Skeletal muscle tissue (tissue), 4 donors: ENCODE data around the gene GPR89A. TPM values are rescaled to one million over a fixed set of nuclear protein-coding genes. Genes with fewer than 3 reads are reported as not detected.
"Not testable (repeated sequence)": the region's sequence is repeated elsewhere in the genome, so short reads cannot be mapped to it uniquely, and the experiment has no call there.

Experiments
- H3K27ac ChIP-seq: one replicate; pipeline ENCODE4 v1.7.0; 2013; ENCODE audit warnings: mild to moderate bottlenecking, low read depth, low read length, inconsistent platforms
- H3K27me3 ChIP-seq, 3 donors: one replicate each; pipeline ENCODE4 v1.7.0; 2013; ENCODE audit warnings: low read length in 3 of 3; ENCODE audit not compliant: control insufficient read depth in 3 of 3, insufficient read depth in 3 of 3
- H3K36me3 ChIP-seq, 3 donors: one replicate each; pipeline ENCODE4 v1.7.0; 2013; ENCODE audit warnings: low read length in 3 of 3; ENCODE audit not compliant: control insufficient read depth in 3 of 3, insufficient read depth in 3 of 3
- H3K4me1 ChIP-seq, 3 donors: one replicate each; pipeline ENCODE4 v1.7.0; 2013; ENCODE audit warnings: low read length in 3 of 3, mild to moderate bottlenecking in 3 of 3; ENCODE audit not compliant: control insufficient read depth in 3 of 3, insufficient read depth in 3 of 3
- H3K4me3 ChIP-seq, 3 donors: one replicate each; pipeline ENCODE4 v1.7.0; 2013; ENCODE audit warnings: low read length in 3 of 3
- H3K9ac ChIP-seq, 3 donors: one replicate each; pipeline ENCODE4 v1.7.0; 2013; ENCODE audit warnings: low read length in 3 of 3, mild to moderate bottlenecking in 3 of 3, moderate library complexity in 2 of 3, low read depth in 1 of 3
- H3K9me3 ChIP-seq, 3 donors: one replicate each; pipeline ENCODE4 v1.7.0; 2013; ENCODE audit warnings: low read length in 3 of 3; ENCODE audit not compliant: control insufficient read depth in 3 of 3
- total RNA-seq: library from RNA; depleted of rRNA; stranded (reverse); fragments of >200 nt; gene quantifications from one replicate; pipeline ENCODE4 v1.2.3, GENCODE V29; 2014
- donor health status: Osteomylitis.

Gene GPR89A
- total RNA-seq, 1 donor from 2014 or later: 24.5 TPM

DNA sequence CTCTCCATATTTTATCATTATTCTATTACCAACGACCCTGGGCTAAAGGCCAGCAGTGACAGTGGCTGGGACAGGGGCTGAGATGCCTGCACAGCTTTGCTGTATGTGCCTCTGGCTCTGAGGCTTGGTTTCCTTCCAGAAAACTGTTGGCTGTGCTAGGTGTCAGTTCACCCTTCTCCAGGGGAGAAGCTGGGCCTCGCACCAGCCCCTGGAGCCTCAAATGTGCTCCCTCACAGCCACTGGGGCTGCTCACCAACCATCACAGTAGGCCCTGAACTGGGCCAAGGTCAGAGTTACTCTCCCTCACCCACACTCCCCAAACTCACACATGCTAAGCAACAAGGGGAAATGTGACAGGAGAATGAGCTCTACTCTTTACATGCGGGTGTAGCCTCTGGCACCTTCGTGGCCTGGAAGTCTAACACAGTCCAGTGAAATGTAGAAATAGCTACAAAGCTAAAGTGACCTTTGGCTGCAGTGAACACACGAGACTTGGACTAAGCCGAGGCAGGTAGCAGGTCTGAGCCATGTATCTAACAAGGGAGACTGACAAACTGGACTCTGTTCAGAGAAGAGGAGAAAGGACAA, 106.8 kb downstream of the GPR89A start:
- no peaks in the 10 kb centered on the region for H3K4me1 ChIP-seq
- H3K9ac ChIP-seq: no peak overlapping the region
- no peaks in the 10 kb centered on the region for H3K27me3 ChIP-seq
- H3K27ac ChIP-seq: no peak overlapping the region
- H3K36me3 ChIP-seq: no peaks in the 10 kb centered on the region
- no peak overlapping the region for H3K4me3 ChIP-seq
- no peaks in the 10 kb centered on the region for H3K9me3 ChIP-seq

DNA sequence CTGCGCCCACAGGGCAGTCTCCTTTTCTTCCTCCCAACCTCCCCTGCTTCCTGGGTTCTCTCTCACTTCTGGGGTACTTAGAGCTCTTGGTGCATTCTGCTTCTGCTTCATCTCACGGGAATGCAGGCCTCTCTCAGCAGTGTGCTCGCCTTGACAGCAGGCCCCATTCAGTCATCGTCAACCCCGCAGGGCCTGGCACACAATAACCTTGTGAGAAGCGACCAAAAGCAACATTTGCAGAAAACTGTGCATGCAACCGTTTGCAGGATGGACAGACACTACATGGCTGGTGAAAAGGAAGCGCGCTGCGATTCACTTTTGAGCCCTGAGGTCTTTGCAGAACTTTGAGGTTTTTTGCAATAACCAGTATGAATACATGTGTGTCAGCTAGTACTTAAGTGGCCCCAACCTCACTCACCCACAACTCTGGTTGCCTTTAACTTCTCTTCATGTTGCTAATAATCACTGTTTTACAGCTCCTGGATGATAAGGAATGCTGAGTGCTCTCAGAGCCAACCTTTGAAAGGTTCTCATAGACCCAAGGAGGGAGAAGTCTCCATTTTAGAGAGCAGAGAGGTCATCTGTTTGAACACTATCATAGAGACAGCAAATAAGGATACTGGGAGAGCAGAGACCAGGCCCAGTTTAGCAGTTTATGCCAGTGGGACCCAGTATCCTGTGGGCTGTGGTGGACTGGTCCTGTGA, 109.0 kb downstream of the GPR89A start:
- H3K36me3 ChIP-seq: no peaks in the 10 kb centered on the region
- no peaks in the 10 kb centered on the region for H3K9me3 ChIP-seq
- H3K27me3 ChIP-seq: peaks cover 0 to 11% (median 3%) of the 10 kb centered on the region in 3 donors
- H3K9ac ChIP-seq: no peak overlapping the region
- H3K27ac ChIP-seq: no peak overlapping the region
- H3K4me3 ChIP-seq: no peak overlapping the region
- H3K4me1 ChIP-seq: peaks cover 5 to 10% (median 10%) of the 10 kb centered on the region in 3 donors

DNA sequence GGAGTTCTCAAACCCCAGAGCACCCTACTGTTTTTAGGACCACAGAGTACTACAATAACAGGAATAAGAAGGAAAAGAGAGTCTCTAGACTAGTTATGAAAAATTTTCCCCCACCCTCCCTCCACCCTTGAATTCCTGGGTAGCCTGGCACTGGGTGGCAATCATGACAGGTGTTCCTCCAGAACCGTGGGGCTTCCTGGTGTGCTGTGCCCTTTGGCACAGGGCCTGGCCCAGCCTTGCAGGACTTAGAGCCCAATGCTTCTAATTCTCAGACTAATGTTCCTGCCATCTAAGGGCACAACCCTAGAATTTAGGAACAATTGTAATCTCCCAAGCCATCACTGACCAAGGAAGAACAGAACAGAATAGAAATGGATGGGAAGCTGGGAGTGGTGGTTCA, 110.0 kb downstream of the GPR89A start:
- Histone ChIP-seq H3K27me3 (peaks cover 0 to 11% (median 3%) of the 10 kb centered on the region in 3 donors), H3K9ac (no peak overlapping the region), H3K36me3 (no peaks in the 10 kb centered on the region), H3K9me3 (no peaks in the 10 kb centered on the region), H3K4me3 (no peak overlapping the region), H3K27ac (no peak overlapping the region), H3K4me1 (peaks cover 5 to 10% (median 10%) of the 10 kb centered on the region in 3 donors)

DNA sequence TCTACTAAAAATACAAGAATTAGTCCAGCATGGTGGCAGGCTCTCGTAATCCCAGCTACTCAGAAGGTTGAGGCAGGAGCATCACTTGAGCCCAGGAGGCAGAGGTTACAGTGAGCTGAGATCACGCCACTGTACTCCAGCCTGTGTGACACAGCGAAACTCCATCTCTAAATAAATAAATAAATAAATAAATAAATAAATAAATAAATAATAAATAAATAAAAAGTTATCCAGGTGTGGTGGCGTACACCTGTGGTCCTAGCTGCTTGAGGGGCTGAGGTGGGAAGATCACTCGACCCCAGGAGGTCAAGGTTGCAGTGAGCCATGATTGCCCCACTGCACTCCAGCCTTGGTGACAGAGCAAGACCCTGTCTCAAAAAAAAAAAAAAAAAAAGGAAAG, 110.7 kb downstream of the GPR89A start:
- peaks cover 0 to 11% (median 3%) of the 10 kb centered on the region in 3 donors for H3K27me3 ChIP-seq
- H3K9me3 ChIP-seq, H3K36me3 ChIP-seq, H3K9ac ChIP-seq, H3K27ac ChIP-seq, H3K4me3 ChIP-seq: not testable (repeated sequence)
- H3K4me1 ChIP-seq: peaks cover 5 to 10% (median 10%) of the 10 kb centered on the region in 3 donors

DNA sequence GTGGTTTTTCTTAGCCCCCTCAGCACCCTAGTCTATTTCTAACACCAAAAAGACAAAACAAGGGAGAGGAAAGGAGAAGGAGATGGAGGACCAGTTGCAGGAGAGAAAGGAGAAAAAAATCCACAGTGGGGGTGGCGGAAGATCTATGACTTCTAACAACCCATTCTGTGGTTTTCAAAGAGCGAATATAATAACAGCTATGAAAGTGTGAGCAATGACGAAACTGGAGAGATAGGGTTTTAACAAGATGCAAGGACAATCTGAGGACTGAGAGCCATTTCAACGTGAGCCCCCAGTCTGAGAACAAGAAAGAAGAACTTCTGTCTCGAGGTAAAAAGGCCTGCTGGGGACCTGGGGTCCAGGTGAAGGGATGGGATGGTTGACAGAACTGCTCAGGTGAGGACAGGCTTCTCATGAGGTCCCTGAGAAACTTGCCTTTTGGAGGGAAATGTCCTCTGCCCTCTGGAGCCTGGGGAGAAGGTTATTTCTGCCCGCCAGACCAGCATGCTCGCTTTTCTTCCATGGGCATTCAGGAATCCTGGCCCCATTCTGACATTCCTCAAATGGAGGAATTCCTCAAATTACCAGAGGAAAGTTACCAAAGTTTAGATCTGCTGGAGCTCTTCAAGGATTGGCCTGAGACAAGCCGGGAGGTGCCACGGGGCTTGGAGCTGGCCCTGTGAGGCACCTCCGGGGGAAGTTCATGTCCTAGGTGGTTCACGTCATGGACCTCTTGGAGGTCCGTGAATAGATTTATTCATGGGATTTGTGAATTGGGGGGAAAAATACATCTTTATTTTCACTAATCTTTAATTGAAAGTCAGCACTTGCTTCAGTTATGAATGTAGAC, 111.7 kb downstream of the GPR89A start, which contains the start of gene CD160:
Gene CD160 (plus strand): TSS at position 270 of the 850 bp plus-strand sequence. CDS start 8,829 bp downstream, outside the sequence.
- no peak within 1 kb of the TSS for H3K4me3 ChIP-seq
- H3K9ac ChIP-seq: no peak within 1 kb of the TSS
- peaks cover 5 to 10% (median 10%) of the 10 kb centered on the region in 3 donors for H3K4me1 ChIP-seq
- no peaks in the 10 kb centered on the region for H3K9me3 ChIP-seq
- peaks cover 0 to 11% (median 3%) of the 10 kb centered on the region in 3 donors for H3K27me3 ChIP-seq
- H3K36me3 ChIP-seq: no peaks in the 10 kb centered on the region
- H3K27ac ChIP-seq: no peak within 1 kb of the TSS

Other genes with a start within 250 kb of the GPR89A start
- 3.7 TPM for gene NBPF20, start 182.4 kb upstream of the GPR89A start, total RNA-seq
- gene PDZK1, start 99.4 kb downstream of the GPR89A start, total RNA-seq: under 0.01 TPM
- under 0.01 TPM for gene CD160, start 111.5 kb downstream of the GPR89A start, total RNA-seq
- gene RNF115, start 216.1 kb downstream of the GPR89A start, total RNA-seq: 13.6 TPM
- 22.4 TPM for gene POLR3C, start 216.2 kb downstream of the GPR89A start, total RNA-seq
- gene NUDT17, start 237.6 kb downstream of the GPR89A start, total RNA-seq: 8.9 TPM